Breast epithelium (tissue), 3 donors: Measurements from ENCODE around the gene CCDC27.

Source experiments
- CTCF ChIP-seq, 3 donors: fragments of 450-650 bp; IDR thresholded peaks; one replicate each; pipeline ENCODE4 v1.5.1; 2016 to 2017; ENCODE audit warnings: antibody characterized with exemption in 3 of 3, mild to moderate bottlenecking in 3 of 3, moderate library complexity in 3 of 3
- POLR2A ChIP-seq: fragments of 450-650 bp; IDR thresholded peaks from one replicate; pipeline ENCODE4 v1.6.1; 2016; ENCODE audit warnings: antibody characterized with exemption, mild to moderate bottlenecking, moderate library complexity
- POLR2AphosphoS5 ChIP-seq, 3 donors: sonication (generic); formaldehyde crosslinking; IDR thresholded peaks; one replicate each; pipeline ENCODE4 v1.6.1; 2017; ENCODE audit warnings: antibody characterized with exemption in 3 of 3

- no peak for TF ChIP-seq CTCF (IDR thresholded peaks at IDR 0.05)
- TF ChIP-seq POLR2A = no peak
- TF ChIP-seq POLR2AphosphoS5 (IDR thresholded peaks at IDR 0.05) = no peak
These were observed 35.7 kb downstream of the CCDC27 start for GRCh38 chr1:3787745-3788605.
